Stomach (tissue), 9 donors: ENCODE results near the gene C11orf71. TPM values are rescaled to one million over a fixed set of nuclear protein-coding genes. Genes with fewer than 3 reads are reported as not detected.

ENCODE experiments used
- DNase-seq, 2 donors: peaks; one replicate each; pipeline versions ENCODE4 v3.0.0 to v3.0.0-alpha.2; 2013 to 2019
- H3K27ac ChIP-seq, 5 donors: fragments of 200-600 bp in 4 of 5; sonication (generic) in 4 of 5; one replicate each; pipeline ENCODE4 v1.5.1; 2013 to 2019; ENCODE audit warnings: mild to moderate bottlenecking in 1 of 5, moderate library complexity in 1 of 5
- H3K27me3 ChIP-seq, 3 donors: fragments of 200-600 bp; sonication (generic); one replicate each; pipeline ENCODE4 v1.5.1; 2017 to 2019; ENCODE audit warnings: mixed run types in 1 of 3
- H3K36me3 ChIP-seq, 4 donors: fragments of 200-600 bp; sonication (generic); 1 replicate in 3 of 4; 2 replicates in 1 of 4; pipeline ENCODE4 v1.5.1; 2016 to 2019
- H3K4me1 ChIP-seq, 4 donors: fragments of 200-600 bp; sonication (generic); one replicate each; pipeline ENCODE4 v1.5.1; 2016 to 2019
- H3K4me3 ChIP-seq, 4 donors: fragments of 200-600 bp; sonication (generic) in 3 of 4; one replicate each; pipeline ENCODE4 v1.5.1; 2016 to 2019; ENCODE audit warnings: mild to moderate bottlenecking in 1 of 4
- H3K9me3 ChIP-seq, 4 donors: fragments of 200-600 bp; sonication (generic); one replicate each; pipeline ENCODE4 v1.5.1; 2016 to 2019
- CTCF ChIP-seq, 7 experiments: fragments of 450-650 bp in 4 of 7; fragments of 200-600 bp in 3 of 7; sonication (generic) in 3 of 7; IDR thresholded peaks; one replicate each; pipeline ENCODE4 v1.5.1; 2016 to 2019; ENCODE audit warnings: antibody characterized with exemption in 7 of 7, control low read depth in 2 of 7, mild to moderate bottlenecking in 1 of 7
- EP300 ChIP-seq: sonication (generic); formaldehyde crosslinking; IDR thresholded peaks from one replicate; pipeline ENCODE4 v1.6.1; 2017; ENCODE audit warnings: antibody characterized with exemption
- POLR2A ChIP-seq, 4 donors: fragments of 450-650 bp; IDR thresholded peaks; one replicate each; pipeline ENCODE4 v1.6.1; 2016; ENCODE audit warnings: antibody characterized with exemption in 4 of 4, control low read depth in 2 of 4, mild to moderate bottlenecking in 1 of 4, moderate library complexity in 1 of 4
- POLR2AphosphoS5 ChIP-seq, 3 donors: sonication (generic); formaldehyde crosslinking; IDR thresholded peaks; one replicate each; pipeline ENCODE4 v1.6.1; 2016; ENCODE audit warnings: antibody characterized with exemption in 3 of 3
- WGBS, 5 donors: extraction: QIAGEN DNeasy Blood & Tissue Kit in 3 of 5; methylation state at CpG; one replicate each; pipeline versions ENCODE4 v1.1.5 to v1.1.7; 2013 to 2018; 5-methylcytosine and 5-hydroxymethylcytosine counted together
- intact Hi-C: fragments of 100-400 bp; cut with DNase I; formaldehyde crosslinking; loops from one replicate; pipeline ENCODE4 v1.15.1; 2023; ENCODE audit warnings: low total_unique reads
- polyA plus RNA-seq, 3 donors: library from polyadenylated mRNA; stranded (reverse); fragments of 200-250 nt; gene quantifications; one replicate each; pipeline ENCODE4 v1.2.3, GENCODE V29; 2013
- total RNA-seq, 5 donors: library from RNA; depleted of rRNA; stranded (reverse); fragments of >200 nt; gene quantifications; one replicate each; pipeline versions ENCODE4 v1.1.0 to v1.2.3, GENCODE V29; 2014 to 2016
- donor health status: healthy with polysubstance abuse.
- donor health status: Bipolar disorder and iron deficiency.
- donor health status: healthy.

C11orf71 gene
- total and polyA plus RNA-seq, 8 donors, result 0.58 to 10.1 (median 7.5) TPM

- no peaks in the 10 kb centered on the region for H3K27me3 ChIP-seq
- DNase-seq, result peak in 1 of 2 donors; percentile 15
- no peak overlapping the region for H3K4me3 ChIP-seq
- H3K27ac ChIP-seq, result no peak overlapping the region
- intact Hi-C loops, result no loop called here
- no peaks in the 10 kb centered on the region for H3K9me3 ChIP-seq
- WGBS, 5 donors, result 76 to 88% (median 83%) methylated on average over 13 of the region's 13 CpGs
- no peaks in the 10 kb centered on the region for H3K4me1 ChIP-seq
- TF ChIP-seq CTCF (IDR thresholded peaks at IDR 0.05) (no peak), EP300 (no peak), POLR2AphosphoS5 (IDR thresholded peaks at IDR 0.05) (no peak), POLR2A (IDR thresholded peaks at IDR 0.05) (no peak)
- H3K36me3 ChIP-seq, result no peaks in the 10 kb centered on the region
Measured at GRCh38 chr11:114366331-114367243, 33.7 kb downstream of the C11orf71 start.

- WGBS, 5 donors, result 43 to 55% (median 54%) methylated on average over 3 of the region's 3 CpGs
- Histone ChIP-seq H3K36me3 (no peaks in the 10 kb centered on the region), H3K9me3 (no peaks in the 10 kb centered on the region), H3K27ac (no peak overlapping the region), H3K4me3 (no peak overlapping the region), H3K27me3 (no peaks in the 10 kb centered on the region), H3K4me1 (no peaks in the 10 kb centered on the region)
- intact Hi-C loops, result no loop called here
- TF ChIP-seq CTCF (IDR thresholded peaks at IDR 0.05) (no peak), EP300 (no peak), POLR2A (IDR thresholded peaks at IDR 0.05) (no peak), POLR2AphosphoS5 (IDR thresholded peaks at IDR 0.05) (no peak)
- no peak for DNase-seq
Measured at GRCh38 chr11:114362958-114363357, 37.4 kb downstream of the C11orf71 start.

GRCh38 chr11:114362326-114362725 is 38.0 kb downstream of the C11orf71 start:
- Histone ChIP-seq H3K9me3 (no peaks in the 10 kb centered on the region), H3K27me3 (no peaks in the 10 kb centered on the region), H3K36me3 (no peaks in the 10 kb centered on the region), H3K4me1 (no peaks in the 10 kb centered on the region), H3K4me3 (no peak overlapping the region), H3K27ac (no peak overlapping the region)
- intact Hi-C loops, result no loop called here
- TF ChIP-seq POLR2A (IDR thresholded peaks at IDR 0.05) (no peak), CTCF (IDR thresholded peaks at IDR 0.05) (no peak), EP300 (no peak), POLR2AphosphoS5 (IDR thresholded peaks at IDR 0.05) (no peak)
- DNase-seq, result no peak
- WGBS, 5 donors, result 75 to 87% (median 83%) methylated on average over 4 of the region's 4 CpGs

GRCh38 chr11:114359342-114359741 is 41.0 kb downstream of the C11orf71 start:
- H3K27me3 ChIP-seq, result no peaks in the 10 kb centered on the region
- no peak for DNase-seq
- no peaks in the 10 kb centered on the region for H3K9me3 ChIP-seq
- intact Hi-C loops, result no loop called here
- no peak for TF ChIP-seq POLR2AphosphoS5 (IDR thresholded peaks at IDR 0.05)
- no peak for TF ChIP-seq POLR2A (IDR thresholded peaks at IDR 0.05)
- no peak for TF ChIP-seq EP300
- TF ChIP-seq CTCF (IDR thresholded peaks at IDR 0.05), result no peak
- H3K4me3 ChIP-seq, result no peak overlapping the region
- no peaks in the 10 kb centered on the region for H3K4me1 ChIP-seq
- H3K36me3 ChIP-seq, result no peaks in the 10 kb centered on the region
- no peak overlapping the region for H3K27ac ChIP-seq
